SK-N-SH (cell line): ENCODE measurements around the gene SFT2D3. TPM values are rescaled to one million over a fixed set of nuclear protein-coding genes. Genes with fewer than 3 reads are reported as not detected.

Experiments used
- CTCF ChIA-PET: fragments of 300-600, 350-600 bp; formaldehyde crosslinking; extraction: SDS; loops from one replicate; lab custom pipeline; 2021; lab: Yijun Ruan, JAX
- POLR2A ChIA-PET: fragments of 350-600 bp; sonication (Branson Sonifier 250); formaldehyde crosslinking; extraction: SDS; loops from one replicate; lab custom pipeline; 2020; ENCODE audit warnings: antibody characterized with exemption, inconsistent platforms; lab: Yijun Ruan, JAX
- DNase-seq: peaks from one replicate; pipeline ENCODE4 v3.0.0; 2012
- H2AFZ ChIP-seq: fragments of 200-600 bp; sonication (generic); 2 replicates; pipeline ENCODE4 v1.8.1; 2016; ENCODE audit warnings: antibody characterized with exemption, mild to moderate bottlenecking, low read depth
- H3F3A ChIP-seq: fragments of 200-600 bp; sonication (generic); replicated peaks from 2 replicates; pipeline ENCODE3; 2016; ENCODE audit warnings: antibody characterized with exemption, mild to moderate bottlenecking; ENCODE audit not compliant: insufficient read depth
- H3K27ac ChIP-seq, 2 experiments: fragments of 200-500 bp in 1 of 2; fragments of 200-600 bp in 1 of 2; sonication (Bioruptor generic) in 1 of 2; sonication (generic), shearing (Covaris generic) in 1 of 2; 2 replicates each; pipeline versions ENCODE4 v1.5.1 to v1.6.1; 2014 to 2016; ENCODE audit warnings: low read depth in 2 of 2, inconsistent platforms in 1 of 2, low read length in 1 of 2, mild to moderate bottlenecking in 1 of 2, mixed read lengths in 1 of 2
- H3K27me3 ChIP-seq: fragments of 200-600 bp; sonication (generic), shearing (Covaris generic); 2 replicates; pipeline ENCODE4 v1.6.1; 2016; ENCODE audit warnings: mixed run types; ENCODE audit not compliant: insufficient read depth
- H3K36me3 ChIP-seq, 2 experiments: fragments of 200-500 bp in 1 of 2; fragments of 200-600 bp in 1 of 2; sonication (Bioruptor generic) in 1 of 2; sonication (generic) in 1 of 2; replicated peaks in 1 of 2; 2 replicates each; pipeline versions ENCODE3 to v1.5.1; 2014 to 2016; ENCODE audit warnings: low read length in 1 of 2, mild to moderate bottlenecking in 1 of 2; ENCODE audit not compliant: insufficient read depth in 2 of 2, control insufficient read depth in 1 of 2
- H3K4me1 ChIP-seq, 2 experiments: fragments of 200-500 bp in 1 of 2; fragments of 200-600 bp in 1 of 2; sonication (Bioruptor generic) in 1 of 2; sonication (generic), shearing (Covaris generic) in 1 of 2; 2 replicates each; pipeline versions ENCODE4 v1.5.1 to v1.6.1; 2014 to 2016; ENCODE audit warnings: low read depth in 1 of 2, low read length in 1 of 2, mixed run types in 1 of 2; ENCODE audit not compliant: insufficient read depth in 2 of 2, control insufficient read depth in 1 of 2
- H3K4me2 ChIP-seq: fragments of 200-600 bp; sonication (generic), shearing (Covaris generic); 2 replicates; pipeline ENCODE4 v1.6.1; 2017; ENCODE audit warnings: mixed run types
- H3K4me3 ChIP-seq, 2 experiments: fragments of 200-500 bp in 1 of 2; fragments of 200-600 bp in 1 of 2; sonication (Bioruptor generic) in 1 of 2; sonication (generic), shearing (Covaris generic) in 1 of 2; 2 replicates each; pipeline versions ENCODE4 v1.5.1 to v1.8.1; 2014 to 2016; ENCODE audit warnings: low read depth in 2 of 2, inconsistent platforms in 1 of 2, low read length in 1 of 2, mild to moderate bottlenecking in 1 of 2, mixed read lengths in 1 of 2, moderate library complexity in 1 of 2
- H3K79me2 ChIP-seq: fragments of 200-600 bp; sonication (generic); 2 replicates; pipeline ENCODE4 v1.8.1; 2017; ENCODE audit warnings: mild to moderate bottlenecking; ENCODE audit not compliant: insufficient read depth
- H3K9ac ChIP-seq: fragments of 200-600 bp; sonication (generic); 2 replicates; pipeline ENCODE4 v1.6.1; 2017; ENCODE audit warnings: mixed run types
- H3K9me2 ChIP-seq: fragments of 200-600 bp; sonication (generic); 2 replicates; pipeline ENCODE4 v1.6.1; 2017; ENCODE audit warnings: mixed run types
- H3K9me3 ChIP-seq: fragments of 200-600 bp; sonication (generic); 2 replicates; pipeline ENCODE4 v1.6.1; 2017; ENCODE audit warnings: mixed run types, mild to moderate bottlenecking, moderate library complexity
- H4K20me1 ChIP-seq: fragments of 200-600 bp; sonication (generic); 2 replicates; pipeline ENCODE4 v1.6.1; 2017; ENCODE audit warnings: mild to moderate bottlenecking, mixed run types; ENCODE audit not compliant: insufficient read depth
- CHD2 ChIP-seq: fragments of 150-350 bp; IDR thresholded peaks from 2 replicates; pipeline ENCODE4 v1.6.1; 2018; ENCODE audit warnings: low read length; ENCODE audit not compliant: partially characterized antibody
- EP300 ChIP-seq, 2 experiments: IDR thresholded peaks; 2 replicates each; pipeline versions ENCODE4 v1.4.0 to v1.6.1; 2012; ENCODE audit warnings: borderline replicate concordance in 1 of 2, low read depth in 1 of 2, low read length in 1 of 2
- FOSL2 ChIP-seq: IDR thresholded peaks from 2 replicates; pipeline ENCODE4 v1.4.0; 2012; ENCODE audit warnings: low read depth, mild to moderate bottlenecking, moderate library complexity, borderline replicate concordance
- MXI1 ChIP-seq: IDR thresholded peaks from 2 replicates; pipeline ENCODE4 v1.6.1; 2012; ENCODE audit warnings: mild to moderate bottlenecking, low read depth, low read length, improper control_type of control experiment
- NFIC ChIP-seq: IDR thresholded peaks from 2 replicates; pipeline ENCODE4 v1.4.0; 2012; ENCODE audit warnings: borderline replicate concordance
- NRF1 ChIP-seq: IDR thresholded peaks from 2 replicates; pipeline ENCODE4 v1.6.1; 2012; ENCODE audit warnings: low read depth, mild to moderate bottlenecking, low read length
- RAD21 ChIP-seq: IDR thresholded peaks from 2 replicates; pipeline ENCODE4 v1.6.1; 2012; ENCODE audit warnings: mild to moderate bottlenecking, low read length
- REST ChIP-seq: IDR thresholded peaks from 2 replicates; pipeline ENCODE4 v1.6.1; 2012; ENCODE audit warnings: mild to moderate bottlenecking, low read depth, low read length, moderate library complexity
- RFX5 ChIP-seq: IDR thresholded peaks from 2 replicates; pipeline ENCODE4 v1.6.1; 2012; ENCODE audit warnings: mild to moderate bottlenecking, improper control_type of control experiment, low read length
- SIN3A ChIP-seq: IDR thresholded peaks from 2 replicates; pipeline ENCODE4 v1.6.1; 2012; ENCODE audit warnings: low read depth, mild to moderate bottlenecking, low read length, moderate library complexity, borderline replicate concordance
- SMC3 ChIP-seq: IDR thresholded peaks from 2 replicates; pipeline ENCODE4 v1.6.1; 2012; ENCODE audit warnings: low read depth, low read length, improper control_type of control experiment
- TAF1 ChIP-seq: IDR thresholded peaks from 2 replicates; pipeline ENCODE4 v1.6.1; 2012; ENCODE audit warnings: low read depth, mild to moderate bottlenecking, low read length, moderate library complexity, borderline replicate concordance
- YY1 ChIP-seq: IDR thresholded peaks from 2 replicates; pipeline ENCODE4 v1.4.0; 2012; ENCODE audit warnings: low read depth, mild to moderate bottlenecking
- ZBTB33 ChIP-seq: IDR thresholded peaks from 2 replicates; pipeline ENCODE4 v1.4.0; 2012; ENCODE audit warnings: low read depth, borderline replicate concordance
- WGBS: methylation state at CpG from one replicate; pipeline ENCODE4 v1.1.6; 2017; ENCODE audit warnings: low lambda C conversion rate; 5-methylcytosine and 5-hydroxymethylcytosine counted together
- polyA plus RNA-seq, 3 experiments: library from polyadenylated mRNA; depleted of rRNA; stranded (reverse); fragments of >200 nt; gene quantifications; 2 replicates each; pipeline ENCODE4 v1.2.3, GENCODE V29; 2012

SFT2D3 gene
- polyA plus RNA-seq, 1 of the 3 experiments (the other 2 are of a cell fraction) = 3.2 TPM

GRCh38 chr2:127721311-127721977 is 20.1 kb downstream of the SFT2D3 start:
- no peaks in the 10 kb centered on the region for H4K20me1 ChIP-seq
- no peak overlapping the region for H3K27ac ChIP-seq
- POLR2A ChIA-PET = no interaction called here
- H3K9ac ChIP-seq = no peak overlapping the region
- no peaks in the 10 kb centered on the region for H3K27me3 ChIP-seq
- H3K36me3 ChIP-seq = peaks cover 60 to 61% of the 10 kb centered on the region in 2 experiments
- H3K4me3 ChIP-seq = no peak overlapping the region
- H2AFZ ChIP-seq = no peak overlapping the region
- WGBS = 92% methylated on average over 6 of the region's 6 CpGs
- no peaks in the 10 kb centered on the region for H3K79me2 ChIP-seq
- H3K9me3 ChIP-seq = no peaks in the 10 kb centered on the region
- no peaks in the 10 kb centered on the region for H3K4me1 ChIP-seq
- no peaks in the 10 kb centered on the region for H3K9me2 ChIP-seq
- CTCF ChIA-PET = no interaction called here
- H3F3A ChIP-seq = no peaks in the 10 kb centered on the region
- DNase-seq = no peak
- TF ChIP-seq TAF1 = no peak
- no peak for TF ChIP-seq MXI1
- TF ChIP-seq RAD21 = no peak
- no peak for TF ChIP-seq NRF1
- no peak for TF ChIP-seq SMC3
- TF ChIP-seq REST = no peak
- TF ChIP-seq YY1 = no peak
- TF ChIP-seq EP300 (IDR thresholded peaks at IDR 0.05; ENCODE audit: borderline replicate concordance in 1 of 2, low read depth in 1 of 2, low read length in 1 of 2) = no peak
- TF ChIP-seq NFIC = no peak
- TF ChIP-seq RFX5 = no peak
- no peak for TF ChIP-seq FOSL2
- H3K4me2 ChIP-seq = no peak overlapping the region

- DNase-seq = no peak
- no peak overlapping the region for H3K4me3 ChIP-seq
- no peaks in the 10 kb centered on the region for H3K4me1 ChIP-seq
- WGBS = 83% methylated on average over 2 of the region's 2 CpGs
- CTCF ChIA-PET = no interaction called here
- H3K9me3 ChIP-seq = no peaks in the 10 kb centered on the region
- H3K79me2 ChIP-seq = no peaks in the 10 kb centered on the region
- no peak overlapping the region for H3K27ac ChIP-seq
- no peak for TF ChIP-seq CHD2
- TF ChIP-seq ZBTB33 = no peak
- TF ChIP-seq SIN3A = no peak
- no peak overlapping the region for H3K9ac ChIP-seq
- H3F3A ChIP-seq = no peaks in the 10 kb centered on the region
- H3K36me3 ChIP-seq = peaks cover 57 to 60% of the 10 kb centered on the region in 2 experiments
- no peak overlapping the region for H2AFZ ChIP-seq
- no peaks in the 10 kb centered on the region for H3K9me2 ChIP-seq
- no peak overlapping the region for H3K4me2 ChIP-seq
- POLR2A ChIA-PET = no interaction called here
- no peaks in the 10 kb centered on the region for H3K27me3 ChIP-seq
- H4K20me1 ChIP-seq = no peaks in the 10 kb centered on the region
Observed at GRCh38 chr2:127721978-127722355, 20.7 kb downstream of the SFT2D3 start.
